Measurements from ENCODE around the gene TACSTD2.
"Not testable (repeated sequence)": the region's sequence is repeated elsewhere in the genome, so short reads cannot be mapped to it uniquely, and the experiment has no call there.

TACSTD2 gene

GRCh38 chr1:58555393-58555792 is 21.7 kb downstream of the TACSTD2 start:
- no peak for DNase-seq

DNA sequence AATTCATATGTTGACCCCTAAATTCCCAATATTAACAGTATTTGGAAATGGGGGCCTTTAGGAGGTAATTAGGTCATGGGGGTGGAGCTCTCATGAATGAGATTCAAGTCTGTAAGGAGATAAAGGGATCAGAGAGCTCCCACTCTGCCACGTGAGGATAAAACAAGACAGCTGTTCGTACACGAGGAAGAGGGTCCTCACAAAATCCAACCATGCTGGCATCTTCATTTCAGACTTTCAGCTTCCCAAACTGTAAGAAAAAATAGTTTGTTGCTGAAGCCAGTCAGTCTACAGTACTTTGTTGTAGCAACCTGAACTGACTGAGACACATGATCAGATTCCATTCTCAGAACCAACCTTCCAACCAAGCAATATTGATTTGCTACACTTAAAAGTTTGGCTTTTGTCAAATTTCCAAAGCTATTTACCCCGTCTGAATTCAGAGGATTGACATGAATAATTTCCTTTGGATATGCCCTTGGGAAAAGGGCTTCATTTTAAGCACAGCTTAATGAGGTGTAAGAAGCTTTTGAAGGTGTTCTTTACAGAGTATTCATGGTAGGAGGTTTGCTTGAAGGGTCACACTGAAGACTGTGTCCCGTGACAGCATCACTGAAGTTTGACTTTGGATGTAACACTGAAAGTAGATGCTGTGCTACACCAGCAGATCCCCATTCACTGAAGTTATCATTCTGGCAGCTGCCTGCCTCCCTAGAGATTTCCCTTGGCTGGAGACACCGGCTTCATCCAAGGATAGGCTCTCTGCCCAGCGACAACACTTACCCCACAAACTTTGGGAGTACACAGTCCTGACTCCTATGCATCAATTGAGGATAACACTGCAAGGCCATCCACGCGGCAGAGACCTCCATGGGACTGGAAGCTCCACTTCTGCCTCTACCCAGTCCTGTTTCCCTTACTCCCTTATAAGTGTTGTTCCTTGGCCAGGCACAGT is 25.6 kb downstream of the TACSTD2 start:
- no peak for DNase-seq

- DNase-seq, result not testable (repeated sequence)
Observed at GRCh38 chr1:58549291-58549690, 27.8 kb downstream of the TACSTD2 start.

DNA sequence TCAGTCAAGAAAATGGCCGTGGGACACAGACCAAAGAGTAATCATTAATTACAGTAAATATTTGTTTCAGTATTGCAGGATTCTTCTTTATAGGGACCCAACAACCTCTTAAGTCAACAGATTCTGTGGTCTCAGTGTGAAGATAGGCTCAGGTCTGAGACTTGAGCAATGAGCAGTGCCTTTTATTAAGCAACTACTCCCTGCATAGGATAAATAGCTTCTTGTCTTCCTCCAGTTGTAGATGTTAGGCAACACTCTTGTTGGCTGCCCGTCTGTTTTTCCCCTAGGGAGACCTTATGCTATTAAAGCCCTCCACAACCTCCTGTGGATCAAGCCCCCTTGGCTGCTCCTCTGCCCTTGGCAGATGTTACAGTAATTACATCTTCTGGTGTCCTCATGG is 28.7 kb downstream of the TACSTD2 start:
- DNase-seq, result peak; percentile 59

DNA sequence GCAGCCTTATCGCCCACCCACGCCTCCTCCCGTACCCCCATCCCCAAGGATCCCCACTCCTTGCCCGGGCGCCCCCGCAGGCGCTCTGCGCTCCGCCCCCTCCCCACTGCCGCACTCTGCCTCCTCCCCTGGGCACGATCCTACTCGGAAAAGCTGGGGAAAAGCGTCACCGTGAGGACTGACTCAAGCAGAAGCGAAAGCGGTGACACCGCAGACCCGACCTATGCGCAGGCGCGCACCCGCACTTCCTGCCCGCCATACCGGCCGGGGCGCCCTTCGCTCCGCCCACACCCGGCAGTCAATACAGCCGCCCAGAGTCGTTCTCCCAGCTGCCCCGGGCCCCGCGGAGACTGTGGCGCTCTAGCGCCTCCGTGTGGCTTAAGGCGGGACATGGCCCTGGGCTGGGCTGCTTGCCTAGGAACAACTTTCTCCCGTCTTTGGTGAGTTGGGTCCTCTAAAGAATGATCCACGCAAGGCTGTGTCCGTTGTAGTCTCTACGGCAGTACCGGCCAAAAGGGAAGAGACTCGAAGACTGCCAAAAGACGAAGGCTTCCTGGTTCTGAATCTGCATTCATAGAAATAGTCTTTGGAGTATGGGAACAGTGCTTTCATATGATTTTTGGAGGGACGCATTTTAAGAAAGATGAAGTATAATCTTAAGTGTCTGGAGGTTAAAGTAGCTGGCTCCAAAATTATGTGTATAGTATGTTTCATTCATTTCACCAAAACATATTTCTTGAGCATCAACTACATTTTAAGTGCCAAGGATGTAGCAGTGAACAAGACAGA is 30.3 kb downstream of the TACSTD2 start, which contains the start of gene OMA1:
TSS of gene OMA1 (minus strand) at position 207 of the 789 bp plus-strand sequence. CDS start 7,432 bp downstream, outside the sequence.
- DNase-seq, result peak; percentile 96

GRCh38 chr1:58545591-58546519 is 31.2 kb downstream of the TACSTD2 start:
- peak; percentile 70 for DNase-seq

DNA sequence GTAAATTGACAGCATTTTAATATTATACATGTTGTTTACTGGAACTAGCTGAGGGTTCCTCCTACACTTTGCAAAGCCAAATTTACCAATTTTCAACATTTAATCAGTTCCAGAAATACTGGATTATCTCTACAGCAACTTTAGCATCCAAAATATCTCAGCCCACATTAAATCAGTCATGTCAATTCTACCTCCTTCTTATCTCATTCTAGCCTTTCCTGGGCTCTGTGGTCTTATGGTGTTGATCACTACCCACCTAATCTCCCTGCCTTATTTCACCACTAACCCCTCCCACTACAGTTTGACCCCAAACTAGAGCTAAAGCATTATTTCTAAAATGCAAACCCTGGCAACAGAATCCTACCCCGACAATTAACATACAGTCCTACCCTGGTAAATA is 33.8 kb downstream of the TACSTD2 start:
- no peak for DNase-seq

DNA sequence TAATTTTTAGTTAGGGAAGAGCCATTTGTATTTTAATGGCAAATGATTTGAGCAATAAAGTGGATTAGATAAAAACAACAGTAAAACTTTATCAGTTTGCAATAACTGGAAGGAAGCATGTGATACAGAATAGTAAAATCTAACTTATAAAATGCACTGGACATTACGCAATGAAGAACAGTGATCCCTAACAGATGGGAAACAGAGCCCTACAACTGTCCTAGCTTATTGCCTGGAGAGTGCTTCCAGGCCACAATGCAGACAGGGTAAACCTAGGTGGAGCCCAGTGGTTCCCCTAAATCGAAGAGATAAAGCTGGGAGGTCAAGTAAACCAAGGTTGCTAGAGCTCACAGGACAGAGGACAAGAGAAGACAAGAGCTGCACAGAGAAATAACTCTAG is 37.5 kb downstream of the TACSTD2 start:
- DNase-seq, result peak; percentile 19

- no peak for DNase-seq
Observed at GRCh38 chr1:58538821-58539220, 38.2 kb downstream of the TACSTD2 start.

DNA sequence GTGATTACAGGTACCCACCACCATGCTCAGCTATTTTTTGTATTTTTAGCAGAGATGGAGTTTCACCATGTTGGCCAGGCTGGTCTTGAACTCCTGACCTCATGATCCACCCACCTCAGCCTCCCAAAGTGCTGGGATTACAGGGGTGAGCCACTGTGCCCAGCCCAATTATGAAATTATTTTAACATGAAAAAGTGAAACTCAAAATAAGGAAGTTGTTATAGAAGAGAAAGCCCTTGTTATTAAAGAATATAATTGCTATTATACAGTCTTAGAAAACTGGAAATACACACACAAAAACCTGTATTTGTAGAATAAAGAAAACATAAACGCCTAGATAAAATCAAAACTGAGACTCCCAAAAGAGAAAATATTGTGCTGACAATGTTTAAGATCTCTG is 45.2 kb downstream of the TACSTD2 start:
- peak; percentile 69 for DNase-seq

- no peak for DNase-seq
Observed at GRCh38 chr1:58529284-58529683, 47.8 kb downstream of the TACSTD2 start.

GRCh38 chr1:58528518-58528917 is 48.5 kb downstream of the TACSTD2 start:
- DNase-seq, result no peak
